C4-2B (cell line): ENCODE results near the gene CPHXL.

Experiments used
- CTCF ChIP-seq: fragments of 450-650 bp; conservative IDR thresholded peaks from 2 replicates; pipeline ENCODE4 v1.5.1; 2017; ENCODE audit warnings: mild to moderate bottlenecking
- ZFX ChIP-seq: fragments of 450-650 bp; IDR thresholded peaks from 2 replicates; pipeline ENCODE4 v1.6.1; 2017

- TF ChIP-seq CTCF (no peak), ZFX (no peak)
These were observed 11.6 kb downstream of the CPHXL start for GRCh38 chr16:75714661-75715060.
